Measurements from ENCODE around the gene GPR176.

GPR176 gene

GRCh38 chr15:39808909-39809308 is 111.2 kb downstream of the GPR176 start:
- no peak overlapping the region for H2BK5ac ChIP-seq (ENCODE audit: low read depth, low read length, poor library complexity, severe bottlenecking)
- WGBS, result 51% methylated on average over 3 of the region's 3 CpGs
- no peaks in the 10 kb centered on the region for H3K4me1 ChIP-seq (ENCODE audit: control insufficient read depth, insufficient read depth, low read depth, low read length)
- no peaks in the 10 kb centered on the region for H3K27me3 ChIP-seq (ENCODE audit: control insufficient read depth in 1 of 2, insufficient read depth in 1 of 2, low read length in 2 of 2)
- H3K4ac ChIP-seq (ENCODE audit: low read depth in 1 of 2, low read length in 2 of 2), result no peak overlapping the region
- H4K91ac ChIP-seq (ENCODE audit: low read length), result no peak overlapping the region
- no peak overlapping the region for H3K4me2 ChIP-seq (ENCODE audit: low read length, poor library complexity, severe bottlenecking)
- H2AFZ ChIP-seq (ENCODE audit: low read depth, low read length), result no peak overlapping the region
- no peak overlapping the region for H3K27ac ChIP-seq (ENCODE audit: low read length, poor library complexity, severe bottlenecking)
- peaks cover 0 to 22% of the 10 kb centered on the region in 2 experiments for H3K36me3 ChIP-seq (ENCODE audit: control insufficient read depth in 1 of 2, insufficient read depth in 2 of 2, low read depth in 1 of 2, low read length in 2 of 2)
- no peak overlapping the region for H3K4me3 ChIP-seq (ENCODE audit: insufficient read depth in 1 of 2, low read depth in 1 of 2, low read length in 2 of 2)
- peaks cover 23% of the 10 kb centered on the region for H3K79me1 ChIP-seq (replicated peaks; ENCODE audit: low read length, poor library complexity, severe bottlenecking)
- no peak overlapping the region for H4K8ac ChIP-seq (ENCODE audit: low read length)
- no peak overlapping the region for H3K14ac ChIP-seq (ENCODE audit: low read length in 2 of 2)
- no peak for DNase-seq
- H3K9me3 ChIP-seq (ENCODE audit: control insufficient read depth, low read length), result no peaks in the 10 kb centered on the region
- H2BK15ac ChIP-seq (ENCODE audit: low read depth, poor library complexity, severe bottlenecking), result no peak overlapping the region
- no peak overlapping the region for H3K23ac ChIP-seq (ENCODE audit: low read length in 2 of 2)
- H3K18ac ChIP-seq (ENCODE audit: low read depth in 1 of 2, low read length in 2 of 2), result no peak overlapping the region
- H2BK12ac ChIP-seq (ENCODE audit: low read length in 2 of 2), result no peak overlapping the region
- no peak overlapping the region for H2AK5ac ChIP-seq (ENCODE audit: low read length, severe bottlenecking)
- H3K9ac ChIP-seq (ENCODE audit: low read length), result no peak overlapping the region
- no peak overlapping the region for H2BK120ac ChIP-seq (ENCODE audit: low read depth, low read length)

GRCh38 chr15:39807791-39808190 is 112.3 kb downstream of the GPR176 start:
- H3K27ac ChIP-seq (ENCODE audit: low read length, poor library complexity, severe bottlenecking), result no peak overlapping the region
- DNase-seq, result no peak
- H3K4me3 ChIP-seq (ENCODE audit: insufficient read depth in 1 of 2, low read depth in 1 of 2, low read length in 2 of 2), result no peak overlapping the region
- H2BK5ac ChIP-seq (ENCODE audit: low read depth, low read length, poor library complexity, severe bottlenecking), result no peak overlapping the region
- H3K9me3 ChIP-seq (ENCODE audit: control insufficient read depth, low read length), result no peaks in the 10 kb centered on the region
- H3K36me3 ChIP-seq (ENCODE audit: control insufficient read depth in 1 of 2, insufficient read depth in 2 of 2, low read depth in 1 of 2, low read length in 2 of 2), result peaks cover 5 to 27% of the 10 kb centered on the region in 2 experiments
- H4K8ac ChIP-seq (ENCODE audit: low read length), result no peak overlapping the region
- H2BK120ac ChIP-seq (ENCODE audit: low read depth, low read length), result no peak overlapping the region
- no peak overlapping the region for H2AFZ ChIP-seq (ENCODE audit: low read depth, low read length)
- no peak overlapping the region for H3K4ac ChIP-seq (ENCODE audit: low read depth in 1 of 2, low read length in 2 of 2)
- 86% methylated on average over 4 of the region's 4 CpGs for WGBS
- no peak overlapping the region for H4K91ac ChIP-seq (ENCODE audit: low read length)
- H3K27me3 ChIP-seq (ENCODE audit: control insufficient read depth in 1 of 2, insufficient read depth in 1 of 2, low read length in 2 of 2), result no peaks in the 10 kb centered on the region
- H3K9ac ChIP-seq (ENCODE audit: low read length), result no peak overlapping the region
- H3K4me1 ChIP-seq (ENCODE audit: control insufficient read depth, insufficient read depth, low read depth, low read length), result no peaks in the 10 kb centered on the region
- no peak overlapping the region for H3K4me2 ChIP-seq (ENCODE audit: low read length, poor library complexity, severe bottlenecking)
- no peak overlapping the region for H3K18ac ChIP-seq (ENCODE audit: low read depth in 1 of 2, low read length in 2 of 2)
- no peak overlapping the region for H3K23ac ChIP-seq (ENCODE audit: low read length in 2 of 2)
- H2AK5ac ChIP-seq (ENCODE audit: low read length, severe bottlenecking), result no peak overlapping the region
- H2BK15ac ChIP-seq (ENCODE audit: low read depth, poor library complexity, severe bottlenecking), result no peak overlapping the region
- H3K79me1 ChIP-seq (replicated peaks; ENCODE audit: low read length, poor library complexity, severe bottlenecking), result peaks cover 24% of the 10 kb centered on the region
- H3K14ac ChIP-seq (ENCODE audit: low read length in 2 of 2), result no peak overlapping the region
- H2BK12ac ChIP-seq (ENCODE audit: low read length in 2 of 2), result no peak overlapping the region

- H2BK120ac ChIP-seq (ENCODE audit: low read depth, low read length), result no peak overlapping the region
- no peak overlapping the region for H2BK12ac ChIP-seq (ENCODE audit: low read length in 2 of 2)
- no peak overlapping the region for H2BK15ac ChIP-seq (ENCODE audit: low read depth, poor library complexity, severe bottlenecking)
- H3K36me3 ChIP-seq (ENCODE audit: control insufficient read depth in 1 of 2, insufficient read depth in 2 of 2, low read depth in 1 of 2, low read length in 2 of 2), result peaks cover 24 to 56% of the 10 kb centered on the region in 2 experiments
- H2AK5ac ChIP-seq (ENCODE audit: low read length, severe bottlenecking), result no peak overlapping the region
- 92% methylated on average over 2 of the region's 2 CpGs for WGBS
- H3K18ac ChIP-seq (ENCODE audit: low read depth in 1 of 2, low read length in 2 of 2), result no peak overlapping the region
- H3K9me3 ChIP-seq (ENCODE audit: control insufficient read depth, low read length), result no peaks in the 10 kb centered on the region
- peak; percentile 54 for DNase-seq
- no peak overlapping the region for H3K23ac ChIP-seq (ENCODE audit: low read length in 2 of 2)
- H3K4me1 ChIP-seq (ENCODE audit: control insufficient read depth, insufficient read depth, low read depth, low read length), result peaks cover 1% of the 10 kb centered on the region
- H3K4me2 ChIP-seq (ENCODE audit: low read length, poor library complexity, severe bottlenecking), result no peak overlapping the region
- no peak overlapping the region for H3K4ac ChIP-seq (ENCODE audit: low read depth in 1 of 2, low read length in 2 of 2)
- H4K91ac ChIP-seq (ENCODE audit: low read length), result no peak overlapping the region
- no peak overlapping the region for H4K8ac ChIP-seq (ENCODE audit: low read length)
- no peak overlapping the region for H2AFZ ChIP-seq (ENCODE audit: low read depth, low read length)
- peaks cover 26% of the 10 kb centered on the region for H3K79me1 ChIP-seq (replicated peaks; ENCODE audit: low read length, poor library complexity, severe bottlenecking)
- H3K14ac ChIP-seq (ENCODE audit: low read length in 2 of 2), result no peak overlapping the region
- no peak overlapping the region for H3K4me3 ChIP-seq (ENCODE audit: insufficient read depth in 1 of 2, low read depth in 1 of 2, low read length in 2 of 2)
- no peaks in the 10 kb centered on the region for H3K27me3 ChIP-seq (ENCODE audit: control insufficient read depth in 1 of 2, insufficient read depth in 1 of 2, low read length in 2 of 2)
- H3K27ac ChIP-seq (ENCODE audit: low read length, poor library complexity, severe bottlenecking), result no peak overlapping the region
- no peak overlapping the region for H3K9ac ChIP-seq (ENCODE audit: low read length)
- no peak overlapping the region for H2BK5ac ChIP-seq (ENCODE audit: low read depth, low read length, poor library complexity, severe bottlenecking)
Observed at GRCh38 chr15:39804026-39804425, 116.0 kb downstream of the GPR176 start.

GRCh38 chr15:39803016-39803415 is 117.0 kb downstream of the GPR176 start:
- Histone ChIP-seq H3K14ac (ENCODE audit: low read length in 2 of 2) (no peak overlapping the region), H2BK15ac (ENCODE audit: low read depth, poor library complexity, severe bottlenecking) (no peak overlapping the region), H3K27ac (ENCODE audit: low read length, poor library complexity, severe bottlenecking) (no peak overlapping the region), H3K4me3 (ENCODE audit: insufficient read depth in 1 of 2, low read depth in 1 of 2, low read length in 2 of 2) (no peak overlapping the region), H3K4me2 (ENCODE audit: low read length, poor library complexity, severe bottlenecking) (no peak overlapping the region), H3K27me3 (ENCODE audit: control insufficient read depth in 1 of 2, insufficient read depth in 1 of 2, low read length in 2 of 2) (no peaks in the 10 kb centered on the region), H3K9me3 (ENCODE audit: control insufficient read depth, low read length) (no peaks in the 10 kb centered on the region), H2AFZ (ENCODE audit: low read depth, low read length) (no peak overlapping the region), H3K18ac (ENCODE audit: low read depth in 1 of 2, low read length in 2 of 2) (no peak overlapping the region), H3K79me1 (replicated peaks; ENCODE audit: low read length, poor library complexity, severe bottlenecking) (peaks cover 22% of the 10 kb centered on the region), H3K36me3 (ENCODE audit: control insufficient read depth in 1 of 2, insufficient read depth in 2 of 2, low read depth in 1 of 2, low read length in 2 of 2) (peaks cover 30 to 64% of the 10 kb centered on the region in 2 experiments), H3K4ac (ENCODE audit: low read depth in 1 of 2, low read length in 2 of 2) (no peak overlapping the region), H2BK120ac (ENCODE audit: low read depth, low read length) (no peak overlapping the region), H3K23ac (ENCODE audit: low read length in 2 of 2) (no peak overlapping the region), H2BK12ac (ENCODE audit: low read length in 2 of 2) (no peak overlapping the region), H2AK5ac (ENCODE audit: low read length, severe bottlenecking) (no peak overlapping the region), H3K4me1 (ENCODE audit: control insufficient read depth, insufficient read depth, low read depth, low read length) (peaks cover 1% of the 10 kb centered on the region), H4K8ac (ENCODE audit: low read length) (no peak overlapping the region), H4K91ac (ENCODE audit: low read length) (no peak overlapping the region), H3K9ac (ENCODE audit: low read length) (no peak overlapping the region), H2BK5ac (ENCODE audit: low read depth, low read length, poor library complexity, severe bottlenecking) (no peak overlapping the region)
- no peak for DNase-seq
- 94% methylated on average over 4 of the region's 4 CpGs for WGBS

Data from mesenchymal stem cell (in vitro differentiated cells and primary cell).